Left renal pelvis (tissue), 4 donors: ENCODE data around the gene BTG4. TPM values are rescaled to one million over a fixed set of nuclear protein-coding genes. Genes with fewer than 3 reads are reported as not detected.

ENCODE experiments used
- polyA plus RNA-seq, 4 donors: library from polyadenylated mRNA; unstranded; fragments of 120-200 nt; gene quantifications; one replicate each; pipeline ENCODE4 v1.2.1, GENCODE V29; 2013; ENCODE audit not compliant: insufficient read length in 4 of 4

BTG4 gene
- polyA plus RNA-seq, 4 donors = not detected

Other genes starting within 250 kb of the BTG4 start
- gene POU2AF3, start 213.8 kb downstream of the BTG4 start, polyA plus RNA-seq = 10 to 100 TPM in 1 of 4 donors, 1 to 10 TPM in 3; 4.3 to 10.5 (median 8.0) TPM
- 1 to 10 TPM in 1 of 4 donors, under 1 TPM in 3; 0.26 to 1.3 (median 0.51) TPM for gene POU2AF1, start 133.1 kb downstream of the BTG4 start, polyA plus RNA-seq
- gene HOATZ, start 2.4 kb upstream of the BTG4 start, polyA plus RNA-seq = under 1 TPM in 2 of 4 donors, not detected in 2; 0.15 to 0.16 TPM
- 1 to 10 TPM; 4.6 to 8.7 (median 7.6) TPM for gene LAYN, start 28.3 kb upstream of the BTG4 start, polyA plus RNA-seq
- gene SIK2, start 90.1 kb upstream of the BTG4 start, polyA plus RNA-seq = 10 to 100 TPM; 15.6 to 25.0 (median 20.7) TPM